Hepatic stellate cell (primary cell): ENCODE results near the gene TXNL4B.
"Not testable (repeated sequence)": the region's sequence is repeated elsewhere in the genome, so short reads cannot be mapped to it uniquely, and the experiment has no call there.

Experiments
- DNase-seq: peaks from one replicate; pipeline ENCODE4 v3.0.0; 2011; ENCODE audit warnings: low spot score

TXNL4B gene

GRCh38 chr16:72111657-72112451 lies 18.4 kb upstream of the TXNL4B start:
- no peak for DNase-seq

- no peak for DNase-seq
Measured at GRCh38 chr16:72110662-72111615, 17.5 kb upstream of the TXNL4B start.

- DNase-seq, result no peak
Measured at GRCh38 chr16:72109966-72110530, 16.6 kb upstream of the TXNL4B start.

GRCh38 chr16:72109300-72109699 lies 15.9 kb upstream of the TXNL4B start:
- DNase-seq, result no peak

GRCh38 chr16:72108353-72109102 lies 15.1 kb upstream of the TXNL4B start:
- no peak for DNase-seq

GRCh38 chr16:72107371-72107770 lies 14.0 kb upstream of the TXNL4B start:
- no peak for DNase-seq

GRCh38 chr16:72105978-72106377 lies 12.6 kb upstream of the TXNL4B start:
- DNase-seq, result no peak

GRCh38 chr16:72104905-72105304 lies 11.5 kb upstream of the TXNL4B start:
- no peak for DNase-seq

GRCh38 chr16:72101195-72101594 lies 7.8 kb upstream of the TXNL4B start:
- no peak for DNase-seq

- peak; percentile 79 for DNase-seq
Measured at GRCh38 chr16:72099377-72099818, 6.0 kb upstream of the TXNL4B start.

GRCh38 chr16:72098936-72099335 lies 5.5 kb upstream of the TXNL4B start:
- DNase-seq, result no peak

GRCh38 chr16:72094266-72094610 lies 818 bp upstream of the TXNL4B start:
- peak; percentile 36 for DNase-seq

- DNase-seq, result peak; percentile 70
Measured at GRCh38 chr16:72092832-72093447, 480 bp downstream of the TXNL4B start.

GRCh38 chr16:72091217-72091616 lies 2.2 kb downstream of the TXNL4B start:
- no peak for DNase-seq

- DNase-seq, result no peak
Measured at GRCh38 chr16:72085002-72085401, 8.4 kb downstream of the TXNL4B start.

GRCh38 chr16:72084445-72084844 lies 9.0 kb downstream of the TXNL4B start:
- DNase-seq, result no peak

GRCh38 chr16:72083778-72084404 lies 9.5 kb downstream of the TXNL4B start:
- DNase-seq, result no peak

- DNase-seq, result not testable (repeated sequence)
Measured at GRCh38 chr16:72076991-72077706, 16.3 kb downstream of the TXNL4B start.

GRCh38 chr16:72075067-72075466 lies 18.4 kb downstream of the TXNL4B start:
- DNase-seq, result not testable (repeated sequence)

GRCh38 chr16:72073560-72074230 lies 19.7 kb downstream of the TXNL4B start:
- DNase-seq, result no peak
